Measurements from ENCODE around the gene PTDSS2.
"Not testable (repeated sequence)": the region's sequence is repeated elsewhere in the genome, so short reads cannot be mapped to it uniquely, and the experiment has no call there.

The PTDSS2 gene

GRCh38 chr11:452203-452744 lies 2.2 kb downstream of the PTDSS2 start:
- DNase-seq = no peak

GRCh38 chr11:452916-453527 lies 2.9 kb downstream of the PTDSS2 start:
- DNase-seq = no peak

- no peak for DNase-seq
Observed at GRCh38 chr11:453564-453963, 3.5 kb downstream of the PTDSS2 start.

GRCh38 chr11:454043-454442 lies 4.0 kb downstream of the PTDSS2 start:
- DNase-seq = no peak

- DNase-seq = no peak
Observed at GRCh38 chr11:454801-455565, 4.9 kb downstream of the PTDSS2 start.

GRCh38 chr11:455566-456147 lies 5.6 kb downstream of the PTDSS2 start:
- no peak for DNase-seq

GRCh38 chr11:456533-456932 lies 6.5 kb downstream of the PTDSS2 start:
- no peak for DNase-seq

GRCh38 chr11:457111-457760 lies 7.2 kb downstream of the PTDSS2 start:
- no peak for DNase-seq

GRCh38 chr11:459511-460220 lies 9.6 kb downstream of the PTDSS2 start:
- no peak for DNase-seq

GRCh38 chr11:460331-461199 lies 10.5 kb downstream of the PTDSS2 start:
- no peak for DNase-seq

GRCh38 chr11:461626-462025 lies 11.5 kb downstream of the PTDSS2 start:
- DNase-seq = no peak

GRCh38 chr11:462107-462890 lies 12.2 kb downstream of the PTDSS2 start:
- no peak for DNase-seq

- no peak for DNase-seq
Observed at GRCh38 chr11:464316-464715, 14.2 kb downstream of the PTDSS2 start.

GRCh38 chr11:465896-466530 lies 15.9 kb downstream of the PTDSS2 start:
- no peak for DNase-seq

GRCh38 chr11:468036-468435 lies 18.0 kb downstream of the PTDSS2 start:
- no peak for DNase-seq

GRCh38 chr11:468493-468892 lies 18.4 kb downstream of the PTDSS2 start:
- no peak for DNase-seq

GRCh38 chr11:469026-469683 lies 19.1 kb downstream of the PTDSS2 start:
- not testable (repeated sequence) for DNase-seq

- no peak for DNase-seq
Observed at GRCh38 chr11:469684-470560, 19.8 kb downstream of the PTDSS2 start.

All from NCI-H187 treated with DMSO at 0.1 percent for 48 hours (cell line).